GM19372 (cell line): ENCODE measurements around the gene SLC7A10.

Experiments used
- ATAC-seq: cut with Tn5 transposase; IDR thresholded peaks from one replicate; pipeline ENCODE4 v1.9.1; 2021; ENCODE audit warnings: mild to moderate bottlenecking, low read depth, moderate library complexity; ENCODE audit not compliant: unreplicated experiment

SLC7A10 gene

GRCh38 chr19:33225458-33225926, at the start of gene SLC7A10:
SLC7A10 (minus strand) TSS chr19:33225850; CDS start chr19:33225703, 147 bp downstream.
- no peak for ATAC-seq

- no peak for ATAC-seq
Observed at GRCh38 chr19:33274663-33275558, 49.3 kb upstream of the SLC7A10 start.

GRCh38 chr19:33273881-33274662, 48.4 kb upstream of the SLC7A10 start:
- ATAC-seq = no peak

GRCh38 chr19:33273065-33273736, 47.6 kb upstream of the SLC7A10 start:
- no peak for ATAC-seq

GRCh38 chr19:33271246-33272021, 45.8 kb upstream of the SLC7A10 start:
- no peak for ATAC-seq

- ATAC-seq = no peak
Observed at GRCh38 chr19:33270769-33271168, 45.1 kb upstream of the SLC7A10 start.

- ATAC-seq = no peak
Observed at GRCh38 chr19:33269016-33269415, 43.4 kb upstream of the SLC7A10 start.

GRCh38 chr19:33268162-33268991, 42.7 kb upstream of the SLC7A10 start:
- no peak for ATAC-seq

- ATAC-seq = no peak
Observed at GRCh38 chr19:33267706-33268105, 42.1 kb upstream of the SLC7A10 start.

GRCh38 chr19:33266974-33267484, 41.4 kb upstream of the SLC7A10 start:
- ATAC-seq = no peak

GRCh38 chr19:33264881-33265445, 39.3 kb upstream of the SLC7A10 start:
- ATAC-seq = no peak

- ATAC-seq = no peak
Observed at GRCh38 chr19:33263325-33264023, 37.8 kb upstream of the SLC7A10 start.

- ATAC-seq = no peak
Observed at GRCh38 chr19:33261511-33262189, 36.0 kb upstream of the SLC7A10 start.

GRCh38 chr19:33260628-33261418, 35.2 kb upstream of the SLC7A10 start:
- no peak for ATAC-seq

- ATAC-seq = no peak
Observed at GRCh38 chr19:33259539-33259938, 33.9 kb upstream of the SLC7A10 start.

GRCh38 chr19:33257828-33258227, 32.2 kb upstream of the SLC7A10 start:
- ATAC-seq = no peak

GRCh38 chr19:33256261-33256660, 30.6 kb upstream of the SLC7A10 start:
- no peak for ATAC-seq
